HCT116 (cell line): ENCODE measurements around the gene FDXR. TPM values are rescaled to one million over a fixed set of nuclear protein-coding genes. Genes with fewer than 3 reads are reported as not detected.

ENCODE experiments used
- ATAC-seq: fragments of 200-7000 bp; cut with Tn5 transposase; 2 replicates; pipeline ENCODE4 v1.9.1; 2020; ENCODE audit warnings: mild to moderate bottlenecking, moderate library complexity
- BruUV-seq: library from RNA; stranded (reverse); fragments of 400-500 nt; replicated peaks from 2 replicates; lab custom pipeline; 2021; lab: Mats Ljungman, UMichigan
- CTCF ChIA-PET: fragments of 300-600 bp; sonication (Branson Sonifier 250); formaldehyde crosslinking; loops from one replicate; lab custom pipeline; 2021; ENCODE audit warnings: antibody characterized with exemption; lab: Charles Lee
- POLR2A ChIA-PET: fragments of 300-600, 350-600 bp; sonication (Branson Sonifier 250); formaldehyde crosslinking; loops from one replicate; lab custom pipeline; 2021; ENCODE audit warnings: antibody characterized with exemption; lab: Charles Lee
- RAD21 ChIA-PET, 2 experiments: fragments of 300-600 bp; sonication (Branson Sonifier 250); formaldehyde crosslinking; loops; one replicate each; lab custom pipeline; 2023; ENCODE audit warnings: low total read pairs in 2 of 2; ENCODE audit not compliant: uncharacterized antibody in 2 of 2, unreplicated experiment in 2 of 2, low non-redundant PET in 1 of 2; lab: Charles Lee
- DNase-seq: peaks from one replicate; pipeline ENCODE4 v3.0.0-alpha.2; 2010; ENCODE audit warnings: low read depth, low spot score
- H2AFZ ChIP-seq: fragments of 200-600 bp; shearing (Covaris generic), sonication (generic); 2 replicates; pipeline ENCODE4 v1.6.1; 2017; ENCODE audit warnings: low read depth, mixed run types, mixed read lengths, antibody characterized with exemption, low read length; ENCODE audit not compliant: poor library complexity, severe bottlenecking
- H3K27ac ChIP-seq: 2 replicates; pipeline ENCODE4 v1.5.1; 2012; ENCODE audit warnings: low read depth, low read length
- H3K27me3 ChIP-seq: fragments of 200-600 bp; sonication (generic); 2 replicates; pipeline ENCODE4 v1.6.1; 2016; ENCODE audit warnings: mixed run types, low read length, mixed read lengths; ENCODE audit not compliant: insufficient read depth
- H3K36me3 ChIP-seq, 2 experiments: fragments of 200-500 bp in 1 of 2; fragments of 200-600 bp in 1 of 2; sonication (Bioruptor generic) in 1 of 2; sonication (generic) in 1 of 2; 2 replicates each; pipeline versions ENCODE4 v1.5.1 to v1.6.1; 2014 to 2016; ENCODE audit warnings: low read length in 2 of 2, inconsistent platforms in 1 of 2, mixed read lengths in 1 of 2, mixed run types in 1 of 2; ENCODE audit not compliant: insufficient read depth in 2 of 2, control insufficient read depth in 1 of 2
- H3K4me1 ChIP-seq, 2 experiments: fragments of 200-600 bp in 1 of 2; sonication (generic) in 1 of 2; 2 replicates each; pipeline versions ENCODE4 v1.5.1 to v1.6.1; 2012 to 2017; ENCODE audit warnings: low read length in 2 of 2, inconsistent platforms in 1 of 2, mild to moderate bottlenecking in 1 of 2, mixed read lengths in 1 of 2, mixed run types in 1 of 2, moderate library complexity in 1 of 2; ENCODE audit not compliant: insufficient read depth in 2 of 2, control insufficient read depth in 1 of 2
- H3K4me2 ChIP-seq: fragments of 200-600 bp; sonication (generic); 2 replicates; pipeline ENCODE4 v1.6.1; 2017; ENCODE audit warnings: mixed run types, low read length, mixed read lengths
- H3K4me3 ChIP-seq, 2 experiments: fragments of 200-600 bp in 1 of 2; sonication (generic) in 1 of 2; replicated peaks in 1 of 2; 2 replicates each; pipeline ENCODE4 v1.5.1; 2011 to 2016; ENCODE audit warnings: low read length in 2 of 2, control low read depth in 1 of 2, low read depth in 1 of 2, mild to moderate bottlenecking in 1 of 2, mixed read lengths in 1 of 2, mixed run types in 1 of 2
- H3K79me2 ChIP-seq: fragments of 200-600 bp; sonication (generic); 2 replicates; pipeline ENCODE4 v1.6.1; 2017; ENCODE audit warnings: mild to moderate bottlenecking, mixed run types, low read length, moderate library complexity, mixed read lengths; ENCODE audit not compliant: insufficient read depth
- H3K9ac ChIP-seq: fragments of 200-600 bp; sonication (generic); 2 replicates; pipeline ENCODE4 v1.6.1; 2016; ENCODE audit warnings: low read length, mixed read lengths
- H3K9me2 ChIP-seq: fragments of 200-600 bp; sonication (generic), shearing (Covaris generic); 2 replicates; pipeline ENCODE4 v1.6.1; 2017; ENCODE audit warnings: mixed run types, mild to moderate bottlenecking, moderate library complexity; ENCODE audit not compliant: insufficient read depth
- H3K9me3 ChIP-seq, 2 experiments: fragments of 200-500 bp in 1 of 2; fragments of 200-600 bp in 1 of 2; sonication (Bioruptor generic) in 1 of 2; sonication (generic) in 1 of 2; 2 replicates each; pipeline ENCODE4 v1.6.1; 2014 to 2017; ENCODE audit warnings: low read length in 2 of 2, mixed read lengths in 2 of 2, inconsistent platforms in 1 of 2, low read depth in 1 of 2, mild to moderate bottlenecking in 1 of 2, mixed run types in 1 of 2, moderate library complexity in 1 of 2; ENCODE audit not compliant: control insufficient read depth in 1 of 2, insufficient read depth in 1 of 2
- H4K20me1 ChIP-seq: fragments of 200-600 bp; sonication (generic), shearing (Covaris generic); 2 replicates; pipeline ENCODE4 v1.6.1; 2017; ENCODE audit warnings: mixed run types, mild to moderate bottlenecking, moderate library complexity; ENCODE audit not compliant: insufficient read depth
- ATF3 ChIP-seq: IDR thresholded peaks from 2 replicates; pipeline ENCODE4 v1.6.1; 2012
- CBX3 ChIP-seq: IDR thresholded peaks from 2 replicates; pipeline ENCODE4 v1.6.1; 2012; ENCODE audit warnings: low read depth
- CEBPB ChIP-seq: IDR thresholded peaks from 2 replicates; pipeline ENCODE4 v1.6.1; 2012; ENCODE audit warnings: low read depth
- CTCF ChIP-seq, 3 experiments: fragments of 200-600 bp in 1 of 3; sonication (generic) in 1 of 3; IDR thresholded peaks in 2 of 3; conservative IDR thresholded peaks in 1 of 3; 2 replicates each; pipeline ENCODE4 v1.5.1; 2012 to 2017; ENCODE audit warnings: low read depth in 2 of 3, low read length in 2 of 3, antibody characterized with exemption in 1 of 3, borderline replicate concordance in 1 of 3, control low read depth in 1 of 3, mild to moderate bottlenecking in 1 of 3, mixed read lengths in 1 of 3, mixed run types in 1 of 3, moderate library complexity in 1 of 3; ENCODE audit not compliant: insufficient read depth in 1 of 3
- ELF1 ChIP-seq: IDR thresholded peaks from 2 replicates; pipeline ENCODE4 v1.6.1; 2012; ENCODE audit warnings: low read depth, borderline replicate concordance
- EZH2 ChIP-seq: fragments of 200-600 bp; sonication (generic); IDR thresholded peaks from 2 replicates; pipeline ENCODE4 v1.6.1; 2017; ENCODE audit warnings: antibody characterized with exemption, mixed run types
- EZH2phosphoT487 ChIP-seq: fragments of 200-600 bp; IDR thresholded peaks from 2 replicates; pipeline ENCODE4 v1.6.1; 2018; ENCODE audit warnings: antibody characterized with exemption, borderline replicate concordance
- FOSL1 ChIP-seq: IDR thresholded peaks from 2 replicates; pipeline ENCODE4 v1.6.1; 2012; ENCODE audit warnings: low read depth
- JUND ChIP-seq: IDR thresholded peaks from 2 replicates; pipeline ENCODE4 v1.6.1; 2012
- RAD21 ChIP-seq: IDR thresholded peaks from 2 replicates; pipeline ENCODE4 v1.6.1; 2012; ENCODE audit warnings: low read depth, mild to moderate bottlenecking
- REST ChIP-seq: IDR thresholded peaks from 2 replicates; pipeline ENCODE4 v1.6.1; 2012; ENCODE audit warnings: low read depth
- SIN3A ChIP-seq: IDR thresholded peaks from 2 replicates; pipeline ENCODE4 v1.6.1; 2012; ENCODE audit warnings: low read depth
- SP1 ChIP-seq: IDR thresholded peaks from 2 replicates; pipeline ENCODE4 v1.6.1; 2012; ENCODE audit warnings: low read depth
- SRF ChIP-seq: IDR thresholded peaks from 2 replicates; pipeline ENCODE4 v1.6.1; 2012; ENCODE audit warnings: low read depth
- YY1 ChIP-seq: IDR thresholded peaks from 2 replicates; pipeline ENCODE4 v1.6.1; 2011; ENCODE audit warnings: low read length, low read depth, moderate library complexity, mild to moderate bottlenecking; ENCODE audit not compliant: insufficient replicate concordance; ENCODE audit errors: extremely low read depth
- ZBTB33 ChIP-seq: IDR thresholded peaks from 2 replicates; pipeline ENCODE4 v1.6.1; 2011; ENCODE audit warnings: mild to moderate bottlenecking, low read length, moderate library complexity; ENCODE audit not compliant: insufficient replicate concordance; ENCODE audit errors: extremely low read depth
- ZFX ChIP-seq: fragments of 450-650 bp; IDR thresholded peaks from 2 replicates; pipeline ENCODE4 v1.6.1; 2017
- ZNF274 ChIP-seq: fragments of 200-500 bp; sonication (Bioruptor generic); IDR thresholded peaks from 2 replicates; pipeline ENCODE4 v1.6.1; 2014; ENCODE audit warnings: mild to moderate bottlenecking, low read depth, low read length, inconsistent platforms
- intact Hi-C: fragments of 100-400 bp; cut with micrococcal nuclease; formaldehyde crosslinking; loops from 2 replicates; pipeline ENCODE4 v1.10.0; 2022
- total RNA-seq: library from RNA; stranded (reverse); gene quantifications from one replicate; pipeline ENCODE4 v1.2.1, GENCODE V29; 2021; ENCODE audit not compliant: unreplicated experiment

Gene FDXR
- total RNA-seq, 1 experiment from 2014 or later = 98.8 TPM

- Histone ChIP-seq H3K4me3 (no peak overlapping the region), H3K9me3 (no peaks in the 10 kb centered on the region), H3K36me3 (peaks cover 0 to 2% of the 10 kb centered on the region in 2 experiments; a peak in 1 of 4 replicates), H3K79me2 (no peaks in the 10 kb centered on the region), H3K27ac (no peak overlapping the region; the same call in 1 of the 2 replicates), H2AFZ (no peak overlapping the region), H3K27me3 (peaks cover 4% of the 10 kb centered on the region; the same call in 1 of the 2 replicates), H4K20me1 (no peaks in the 10 kb centered on the region), H3K4me2 (no peak overlapping the region), H3K4me1 (peaks cover 16 to 34% of the 10 kb centered on the region in 2 experiments), H3K9me2 (no peaks in the 10 kb centered on the region), H3K9ac (no peak overlapping the region)
- no peak for DNase-seq
- TF ChIP-seq ZBTB33 = no peak
- no peak for TF ChIP-seq RAD21
- no peak for TF ChIP-seq ELF1
- TF ChIP-seq REST = no peak
- TF ChIP-seq SIN3A = no peak
- TF ChIP-seq JUND = no peak
- TF ChIP-seq CEBPB = no peak
- no peak for TF ChIP-seq EZH2phosphoT487
- TF ChIP-seq EZH2 = no peak
- TF ChIP-seq ZNF274 = no peak
- TF ChIP-seq FOSL1 = no peak
- no peak for TF ChIP-seq CTCF (IDR thresholded peaks at IDR 0.05 in 2 of 3, conservative IDR thresholded peaks at IDR 0.05 in 1 of 3; ENCODE audit: borderline replicate concordance in 1 of 3, insufficient read depth in 1 of 3, low read depth in 2 of 3, low read length in 2 of 3)
- TF ChIP-seq SRF = no peak
- TF ChIP-seq YY1 = no peak
- TF ChIP-seq ZFX = no peak
- TF ChIP-seq CBX3 = no peak
- no peak for TF ChIP-seq SP1
- no peak for TF ChIP-seq ATF3
- CTCF ChIA-PET = interaction anchor here (1.1 kb wide), 1 partner anchor 40 kb away, joined by 3 read pairs; no protein-coding TSS in a partner anchor
- intact Hi-C loops = no loop called here
- RAD21 ChIA-PET = no interaction called here
- ATAC-seq = peak; percentile 39
- POLR2A ChIA-PET = no interaction called here
- BruUV-seq = no TSS peak
Observed at GRCh38 chr17:74920642-74921025, 47.8 kb upstream of the FDXR start.
